ENCODE data around the gene ALX4. TPM values are rescaled to one million over a fixed set of nuclear protein-coding genes. Genes with fewer than 3 reads are reported as not detected.

ALX4 gene
- total and polyA plus RNA-seq, 2 donors (not counting 1 experiment from before 2014, with no cell fraction given) = not detected

- no peaks in the 10 kb centered on the region for H3K4me1 ChIP-seq (ENCODE audit: control insufficient read depth, extremely low read depth, insufficient read depth, low read length)
- no peaks in the 10 kb centered on the region for H4K20me1 ChIP-seq (ENCODE audit: control insufficient read depth, extremely low read depth, insufficient read depth, low read length)
- TF ChIP-seq CTCF (conservative IDR thresholded peaks at IDR 0.05 in 1 of 2, IDR thresholded peaks at IDR 0.05 in 1 of 2; ENCODE audit: low read depth in 1 of 2, low read length in 2 of 2) (no peak), EZH2 (IDR thresholded peaks at IDR 0.05; ENCODE audit: low read length, missing control alignments) (no peak)
These were observed 24.2 kb downstream of the ALX4 start for GRCh38 chr11:44285756-44286155.

GRCh38 chr11:44282620-44283019 is 27.3 kb downstream of the ALX4 start:
- Histone ChIP-seq H3K27ac (ENCODE audit: insufficient read depth, low read length) (no peak overlapping the region), H4K20me1 (ENCODE audit: control insufficient read depth, extremely low read depth, insufficient read depth, low read length) (no peaks in the 10 kb centered on the region), H2AFZ (ENCODE audit: low read length) (no peak overlapping the region), H3K9ac (ENCODE audit: insufficient read depth, low read length) (no peak overlapping the region), H3K4me3 (replicated peaks in 1 of 4; ENCODE audit: control extremely low read depth in 1 of 4, insufficient read depth in 1 of 4, low read depth in 3 of 4, low read length in 4 of 4) (no peak overlapping the region), H3K4me1 (ENCODE audit: control insufficient read depth, extremely low read depth, insufficient read depth, low read length) (no peaks in the 10 kb centered on the region), H3K4me2 (ENCODE audit: extremely low read depth, insufficient read depth, low read length) (no peak overlapping the region), H3K36me3 (ENCODE audit: control insufficient read depth, insufficient read depth, low read length) (no peaks in the 10 kb centered on the region), H3K9me3 (ENCODE audit: control insufficient read depth, insufficient read depth, low read depth, low read length) (no peaks in the 10 kb centered on the region), H3K27me3 (ENCODE audit: control insufficient read depth, insufficient read depth, low read length) (no peaks in the 10 kb centered on the region), H3K79me2 (ENCODE audit: control insufficient read depth, insufficient read depth, low read length) (no peaks in the 10 kb centered on the region)
- DNase-seq (ENCODE audit: low read depth in 2 of 2) = no peak
- TF ChIP-seq EZH2 (IDR thresholded peaks at IDR 0.05; ENCODE audit: low read length, missing control alignments) (no peak), CTCF (conservative IDR thresholded peaks at IDR 0.05 in 1 of 2, IDR thresholded peaks at IDR 0.05 in 1 of 2; ENCODE audit: low read depth in 1 of 2, low read length in 2 of 2) (no peak)

More at GRCh38 chr11:44285756-44286155, 24.2 kb downstream of the ALX4 start:
- Histone ChIP-seq H3K27ac (ENCODE audit: insufficient read depth, low read length) (no peak overlapping the region), H3K79me2 (ENCODE audit: control insufficient read depth, insufficient read depth, low read length) (no peaks in the 10 kb centered on the region), H3K9ac (ENCODE audit: insufficient read depth, low read length) (no peak overlapping the region), H3K27me3 (ENCODE audit: control insufficient read depth, insufficient read depth, low read length) (no peaks in the 10 kb centered on the region), H3K4me2 (ENCODE audit: extremely low read depth, insufficient read depth, low read length) (no peak overlapping the region), H3K4me3 (replicated peaks in 1 of 4; ENCODE audit: control extremely low read depth in 1 of 4, insufficient read depth in 1 of 4, low read depth in 3 of 4, low read length in 4 of 4) (no peak overlapping the region), H3K36me3 (ENCODE audit: control insufficient read depth, insufficient read depth, low read length) (no peaks in the 10 kb centered on the region), H2AFZ (ENCODE audit: low read length) (no peak overlapping the region), H3K9me3 (ENCODE audit: control insufficient read depth, insufficient read depth, low read depth, low read length) (no peaks in the 10 kb centered on the region)
- no peak for DNase-seq (ENCODE audit: low read depth in 2 of 2)

- Histone ChIP-seq H3K4me1 (ENCODE audit: control insufficient read depth, extremely low read depth, insufficient read depth, low read length) (no peaks in the 10 kb centered on the region), H2AFZ (ENCODE audit: low read length) (no peak overlapping the region), H4K20me1 (ENCODE audit: control insufficient read depth, extremely low read depth, insufficient read depth, low read length) (no peaks in the 10 kb centered on the region), H3K4me2 (ENCODE audit: extremely low read depth, insufficient read depth, low read length) (no peak overlapping the region), H3K4me3 (replicated peaks in 1 of 4; ENCODE audit: control extremely low read depth in 1 of 4, insufficient read depth in 1 of 4, low read depth in 3 of 4, low read length in 4 of 4) (no peak overlapping the region), H3K79me2 (ENCODE audit: control insufficient read depth, insufficient read depth, low read length) (no peaks in the 10 kb centered on the region), H3K27ac (ENCODE audit: insufficient read depth, low read length) (no peak overlapping the region), H3K36me3 (ENCODE audit: control insufficient read depth, insufficient read depth, low read length) (no peaks in the 10 kb centered on the region), H3K9me3 (ENCODE audit: control insufficient read depth, insufficient read depth, low read depth, low read length) (no peaks in the 10 kb centered on the region), H3K9ac (ENCODE audit: insufficient read depth, low read length) (no peak overlapping the region), H3K27me3 (ENCODE audit: control insufficient read depth, insufficient read depth, low read length) (no peaks in the 10 kb centered on the region)
- no peak for DNase-seq (ENCODE audit: low read depth in 2 of 2)
- no peak for TF ChIP-seq CTCF (conservative IDR thresholded peaks at IDR 0.05 in 1 of 2, IDR thresholded peaks at IDR 0.05 in 1 of 2; ENCODE audit: low read depth in 1 of 2, low read length in 2 of 2)
- TF ChIP-seq EZH2 (IDR thresholded peaks at IDR 0.05; ENCODE audit: low read length, missing control alignments) = no peak
These were observed 28.8 kb downstream of the ALX4 start for GRCh38 chr11:44281151-44281550.
